ENCODE results near the gene TASOR. TPM values are rescaled to one million over a fixed set of nuclear protein-coding genes. Genes with fewer than 3 reads are reported as not detected.

Gene TASOR
- total RNA-seq, 1 experiment from 2014 or later = 75.0 TPM

- ChIA-PET POLR2A (ENCODE audit: unreplicated experiment) (no interaction called here), CTCF (no interaction called here)
- Histone ChIP-seq H3K79me2 (ENCODE audit: low read length) (no peaks in the 10 kb centered on the region), H3K27me3 (ENCODE audit: low read length) (no peaks in the 10 kb centered on the region), H3K36me3 (ENCODE audit: low read depth, low read length) (no peaks in the 10 kb centered on the region), H4K20me1 (ENCODE audit: low read length) (no peaks in the 10 kb centered on the region), H3K9ac (ENCODE audit: low read length) (no peak overlapping the region), H3F3A (ENCODE audit: low read length, unreplicated experiment) (no peaks in the 10 kb centered on the region), H3K9me2 (replicated peaks; ENCODE audit: low read length) (no peaks in the 10 kb centered on the region), H3K4me2 (ENCODE audit: low read length) (no peak overlapping the region), H3K4me1 (ENCODE audit: insufficient read depth, low read length) (no peaks in the 10 kb centered on the region), H3K9me3 (ENCODE audit: low read length) (no peaks in the 10 kb centered on the region), H2AFZ (ENCODE audit: low read length) (no peak overlapping the region), H3K27ac (ENCODE audit: low read length) (no peak overlapping the region), H3K4me3 (ENCODE audit: low read length) (no peak overlapping the region)
- intact Hi-C loops (cut with micrococcal nuclease) = loop anchor here (10.0 kb wide), 1 partner anchor 170 kb away; no protein-coding TSS in a partner anchor
- DNase-seq (no peak), ATAC-seq (no peak)
- BruUV-seq (replicated peaks) = no TSS peak
- TF ChIP-seq EZH2 (IDR thresholded peaks at IDR 0.05; ENCODE audit: low read length, unreplicated experiment) (no peak), EZH2phosphoT487 (IDR thresholded peaks at IDR 0.05; ENCODE audit: borderline replicate concordance, low read length) (no peak)
- TF ChIP-seq, protein P1, sequence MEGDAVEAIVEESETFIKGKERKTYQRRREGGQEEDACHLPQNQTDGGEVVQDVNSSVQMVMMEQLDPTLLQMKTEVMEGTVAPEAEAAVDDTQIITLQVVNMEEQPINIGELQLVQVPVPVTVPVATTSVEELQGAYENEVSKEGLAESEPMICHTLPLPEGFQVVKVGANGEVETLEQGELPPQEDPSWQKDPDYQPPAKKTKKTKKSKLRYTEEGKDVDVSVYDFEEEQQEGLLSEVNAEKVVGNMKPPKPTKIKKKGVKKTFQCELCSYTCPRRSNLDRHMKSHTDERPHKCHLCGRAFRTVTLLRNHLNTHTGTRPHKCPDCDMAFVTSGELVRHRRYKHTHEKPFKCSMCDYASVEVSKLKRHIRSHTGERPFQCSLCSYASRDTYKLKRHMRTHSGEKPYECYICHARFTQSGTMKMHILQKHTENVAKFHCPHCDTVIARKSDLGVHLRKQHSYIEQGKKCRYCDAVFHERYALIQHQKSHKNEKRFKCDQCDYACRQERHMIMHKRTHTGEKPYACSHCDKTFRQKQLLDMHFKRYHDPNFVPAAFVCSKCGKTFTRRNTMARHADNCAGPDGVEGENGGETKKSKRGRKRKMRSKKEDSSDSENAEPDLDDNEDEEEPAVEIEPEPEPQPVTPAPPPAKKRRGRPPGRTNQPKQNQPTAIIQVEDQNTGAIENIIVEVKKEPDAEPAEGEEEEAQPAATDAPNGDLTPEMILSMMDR (conservative IDR thresholded peaks at IDR 0.05; ENCODE audit: low read depth, low read length) = no peak
Observed at GRCh38 chr3:56704706-56705105, 21.6 kb upstream of the TASOR start.

GRCh38 chr3:56702490-56703315, 19.6 kb upstream of the TASOR start:
- POLR2A ChIA-PET (ENCODE audit: unreplicated experiment) = no interaction called here

More at GRCh38 chr3:56702490-56703315, 19.6 kb upstream of the TASOR start:
- no peak overlapping the region for H2AFZ ChIP-seq (ENCODE audit: low read length)
- no peaks in the 10 kb centered on the region for H3K4me1 ChIP-seq (ENCODE audit: insufficient read depth, low read length)
- no peaks in the 10 kb centered on the region for H4K20me1 ChIP-seq (ENCODE audit: low read length)
- H3F3A ChIP-seq (ENCODE audit: low read length, unreplicated experiment) = no peaks in the 10 kb centered on the region
- ATAC-seq (peak; percentile 88), DNase-seq (peak; percentile 84)
- no peaks in the 10 kb centered on the region for H3K9me3 ChIP-seq (ENCODE audit: low read length)
- H3K9me2 ChIP-seq (replicated peaks; ENCODE audit: low read length) = no peaks in the 10 kb centered on the region
- CTCF ChIA-PET = interaction anchor here (0.6 to 2.2 kb wide), 10 partner anchors 80 to 290 kb away, joined by 3 to 30 read pairs (median 4); partner anchors contain the start of gene ARHGEF3
- H3K9ac ChIP-seq (ENCODE audit: low read length) = no peak overlapping the region
- H3K27me3 ChIP-seq (ENCODE audit: low read length) = no peaks in the 10 kb centered on the region
- H3K79me2 ChIP-seq (ENCODE audit: low read length) = no peaks in the 10 kb centered on the region
- H3K36me3 ChIP-seq (ENCODE audit: low read depth, low read length) = no peaks in the 10 kb centered on the region
- BruUV-seq (replicated peaks) = no TSS peak
- no peak overlapping the region for H3K4me3 ChIP-seq (ENCODE audit: low read length)
- no peak overlapping the region for H3K27ac ChIP-seq (ENCODE audit: low read length)
- intact Hi-C loops (cut with micrococcal nuclease) = loop anchor here (1.0 to 10.0 kb wide), 6 partner anchors 56 to 287 kb away; no protein-coding TSS in a partner anchor
- no peak overlapping the region for H3K4me2 ChIP-seq (ENCODE audit: low read length)
- TF ChIP-seq, protein P1 (conservative IDR thresholded peaks at IDR 0.05; ENCODE audit: low read depth, low read length) = peak; percentile 93
- TF ChIP-seq EZH2 (IDR thresholded peaks at IDR 0.05; ENCODE audit: low read length, unreplicated experiment) = no peak

Data from PC-3 (cell line).